Vein endothelial cell (primary cell): ENCODE results near the gene RNF5. TPM values are rescaled to one million over a fixed set of nuclear protein-coding genes. Genes with fewer than 3 reads are reported as not detected.

ENCODE experiments used
- small RNA-seq: library from RNA; depleted of rRNA; stranded (forward); fragments of <200 nt; gene quantifications from one replicate; pipeline ENCODE3, GENCODE V24; 2012
- total RNA-seq: library from RNA; depleted of rRNA; stranded (reverse); fragments of >200 nt; gene quantifications from 2 replicates; pipeline ENCODE4 v1.2.3, GENCODE V29; 2012

The RNF5 gene, protein sequence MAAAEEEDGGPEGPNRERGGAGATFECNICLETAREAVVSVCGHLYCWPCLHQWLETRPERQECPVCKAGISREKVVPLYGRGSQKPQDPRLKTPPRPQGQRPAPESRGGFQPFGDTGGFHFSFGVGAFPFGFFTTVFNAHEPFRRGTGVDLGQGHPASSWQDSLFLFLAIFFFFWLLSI
- 44.0 and 52.3 TPM in 2 replicates for total RNA-seq

DNA sequence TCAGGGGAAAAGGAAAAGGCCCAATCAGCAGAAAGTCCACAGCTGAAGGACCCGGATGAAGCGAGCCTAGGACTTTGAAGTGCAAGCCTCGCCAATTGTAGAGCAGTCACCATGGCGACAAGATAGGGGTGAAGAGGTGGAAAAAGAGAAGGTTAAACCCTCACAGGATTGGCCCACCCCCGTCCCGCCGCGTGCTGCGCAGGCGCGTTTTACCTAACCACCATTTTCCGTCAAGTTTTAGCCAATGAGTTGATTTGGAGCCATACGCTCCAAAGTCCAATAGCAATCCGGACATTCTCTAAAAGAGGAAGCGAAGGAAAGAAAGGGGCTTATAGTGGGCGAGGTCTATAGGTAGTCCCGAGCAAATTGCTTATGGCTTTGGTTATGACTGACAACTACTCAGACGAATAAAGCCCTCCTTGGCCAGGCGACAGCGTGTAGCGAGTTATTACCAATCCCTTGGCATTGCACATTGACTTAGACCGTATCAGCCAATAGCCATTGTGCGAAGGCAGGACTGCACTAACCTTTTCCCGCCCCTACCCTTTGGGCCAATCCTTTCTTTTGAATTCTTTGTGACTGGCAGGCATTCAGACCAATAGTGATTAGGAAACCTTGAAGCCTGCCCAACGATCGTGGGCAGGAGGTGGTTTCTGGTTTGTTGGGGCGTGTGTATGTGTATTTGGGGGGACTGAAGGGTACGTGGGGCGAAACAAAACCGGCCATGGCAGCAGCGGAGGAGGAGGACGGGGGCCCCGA is at the start of gene RNF5:
Gene RNF5, plus strand, starts transcription at position 618 of the 759 bp plus-strand sequence. Its CDS starts 107 bp downstream, at position 725.

DNA sequence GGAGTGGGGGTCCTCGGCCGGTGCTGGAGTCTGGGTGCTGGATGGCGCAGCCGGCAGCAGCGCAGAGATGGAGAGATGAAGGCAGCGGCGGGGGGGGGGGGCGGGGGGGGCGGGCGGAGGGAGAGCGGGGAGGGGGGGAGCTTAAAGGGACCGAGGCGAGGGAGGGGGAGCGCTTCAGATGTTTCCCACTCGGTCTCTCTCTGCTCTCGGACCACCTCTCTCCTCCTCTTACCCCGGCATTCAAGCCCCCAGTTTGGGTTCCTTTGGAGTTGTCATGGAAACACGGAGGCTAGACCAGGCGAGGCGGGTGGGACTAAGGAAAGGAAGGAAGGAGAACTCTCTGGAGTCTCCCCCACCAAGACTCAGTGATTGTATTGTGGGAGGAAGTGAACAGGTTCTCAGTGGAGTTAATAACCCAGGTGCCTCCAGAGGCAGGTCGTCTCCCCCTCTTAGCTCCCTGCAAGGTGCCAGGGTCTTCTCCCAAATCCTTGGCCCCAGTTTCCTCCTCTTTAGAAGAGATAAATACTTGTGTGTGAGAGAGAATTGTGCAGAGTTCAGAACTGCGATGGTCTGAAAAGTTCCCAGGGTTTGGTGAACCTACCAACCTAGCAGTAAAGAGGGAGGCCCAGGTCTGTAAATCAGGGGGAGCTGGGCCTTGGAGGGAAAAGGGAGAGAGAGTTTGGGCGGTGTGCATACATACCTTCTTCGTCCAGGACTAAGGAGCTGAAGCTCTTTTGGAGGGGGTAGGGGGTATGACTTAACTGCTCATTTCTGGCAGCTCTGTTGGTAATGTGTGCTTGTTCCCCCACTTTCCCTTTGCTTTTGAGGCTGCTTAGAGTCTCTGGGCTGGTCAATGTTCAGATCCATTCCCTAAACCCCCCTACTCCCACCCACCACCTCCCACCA is 26.1 kb upstream of the RNF5 start, which contains the start of gene PRRT1:
Gene PRRT1, minus strand, starts transcription at position 77 of the 906 bp plus-strand sequence. CDS start 112 bp downstream, outside the sequence.

DNA sequence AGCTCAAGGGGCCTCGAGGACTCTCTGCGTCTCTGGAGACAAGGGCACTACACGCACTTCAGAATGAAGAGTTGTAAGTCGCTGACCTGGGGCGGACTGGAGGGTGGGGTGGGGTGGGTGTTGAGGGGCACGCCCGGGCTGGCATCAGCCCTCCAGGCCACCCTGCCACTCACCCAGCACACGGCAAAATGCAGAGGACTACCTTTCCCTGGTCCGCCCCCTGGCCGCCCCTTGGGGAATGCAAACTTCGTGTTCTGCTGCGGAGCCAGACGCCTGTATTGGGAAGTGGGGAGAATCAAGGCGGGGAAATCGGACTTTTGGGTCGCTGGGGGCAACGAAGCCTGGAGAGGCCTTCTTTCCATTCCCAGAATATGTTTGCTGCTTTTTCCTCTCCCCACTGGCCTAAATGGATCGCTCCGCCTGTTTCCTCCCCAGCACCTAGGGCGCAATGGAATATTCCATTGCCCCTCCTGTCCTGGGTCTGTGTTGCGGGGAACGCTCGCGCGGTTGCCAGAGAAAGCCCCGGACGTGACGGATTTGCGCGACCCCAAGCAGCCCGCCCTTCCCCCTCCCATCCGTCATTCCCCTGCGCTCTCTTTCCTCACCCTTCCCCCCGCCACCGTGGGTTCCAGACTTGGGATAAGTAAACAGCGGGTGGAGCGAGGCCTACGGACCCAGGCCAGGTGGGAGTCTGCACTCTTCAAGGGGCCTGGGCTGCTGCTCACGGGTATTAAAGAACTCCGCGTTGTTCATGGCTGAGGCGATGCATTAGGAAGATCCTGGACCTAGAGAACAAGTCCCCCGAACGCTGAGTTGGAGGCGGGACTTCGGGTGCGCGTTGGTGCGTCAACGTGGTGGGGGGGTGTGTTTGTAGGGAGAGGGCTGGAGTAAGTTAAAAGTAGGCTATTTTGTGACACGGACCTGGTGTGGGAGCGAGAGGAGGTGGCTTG is 24.4 kb upstream of the RNF5 start, which contains the start of gene PPT2:
Gene PPT2, plus strand, starts transcription at position 578 of the 950 bp plus-strand sequence. CDS start 454 bp downstream, outside the sequence.

DNA sequence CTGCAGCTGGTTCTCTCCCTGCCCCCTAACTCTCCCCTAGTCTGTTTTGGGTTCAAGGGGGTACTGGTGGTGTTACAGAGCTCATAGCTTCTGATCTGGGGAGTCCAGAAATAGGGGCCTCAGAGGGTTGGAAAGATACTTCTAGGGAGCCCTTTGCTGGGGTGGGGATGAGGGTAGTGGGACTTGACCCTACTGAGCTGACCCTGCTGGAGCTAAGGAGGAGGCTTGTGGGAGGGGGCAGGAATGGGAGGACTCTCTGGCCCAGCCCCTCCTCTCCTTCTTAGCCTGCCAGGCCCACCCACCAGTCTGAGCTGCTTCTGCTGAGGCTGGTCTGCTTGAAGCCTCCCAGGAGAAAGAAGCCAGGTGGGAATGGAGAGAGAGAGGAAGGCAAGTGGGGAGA is 13.9 kb upstream of the RNF5 start, which contains the start of gene EGFL8:
Gene EGFL8, plus strand, starts transcription at position 301 of the 400 bp plus-strand sequence. CDS start 1,571 bp downstream, outside the sequence.

DNA sequence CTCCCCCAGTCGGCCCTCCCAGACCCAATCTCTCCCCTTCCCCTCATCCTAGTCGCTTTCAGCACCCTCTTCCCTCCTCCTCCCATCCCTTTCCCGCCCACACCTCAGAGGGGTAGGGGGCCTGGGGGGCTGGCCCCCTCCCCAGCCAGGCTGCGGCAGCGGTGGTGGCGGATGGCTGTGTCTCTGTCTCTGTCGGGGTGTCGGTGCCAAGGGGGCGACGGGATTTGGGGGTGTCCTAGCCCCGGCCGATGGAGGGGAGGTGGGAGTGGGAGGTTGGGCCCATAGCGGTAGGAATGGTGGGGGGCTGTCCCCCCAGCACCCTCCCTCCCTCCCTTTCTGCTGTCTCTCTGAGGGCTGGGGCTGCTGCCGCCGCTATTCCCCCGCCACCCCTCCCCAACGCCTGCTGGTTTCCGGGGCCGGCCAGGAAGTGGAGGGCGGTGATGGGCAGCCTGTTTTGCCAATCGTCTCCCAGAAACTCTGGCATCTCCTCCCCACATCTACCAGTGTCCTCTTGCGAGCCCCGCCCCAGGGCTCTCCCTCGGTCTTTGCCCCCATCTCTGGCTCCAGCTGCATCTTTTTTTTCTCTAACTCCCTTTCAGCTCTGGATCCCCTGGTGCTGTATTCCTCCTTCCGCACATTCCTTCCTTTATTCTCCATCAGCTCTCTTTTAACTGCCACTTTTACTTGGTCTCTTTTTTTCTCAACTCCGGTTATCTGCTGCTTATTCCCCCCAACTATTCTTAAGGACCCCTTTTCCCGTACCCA is 2.3 kb upstream of the RNF5 start, which contains the start of gene AGPAT1:
Gene AGPAT1, minus strand, starts transcription at position 374 of the 765 bp plus-strand sequence. CDS start 4,588 bp downstream, outside the sequence.

DNA sequence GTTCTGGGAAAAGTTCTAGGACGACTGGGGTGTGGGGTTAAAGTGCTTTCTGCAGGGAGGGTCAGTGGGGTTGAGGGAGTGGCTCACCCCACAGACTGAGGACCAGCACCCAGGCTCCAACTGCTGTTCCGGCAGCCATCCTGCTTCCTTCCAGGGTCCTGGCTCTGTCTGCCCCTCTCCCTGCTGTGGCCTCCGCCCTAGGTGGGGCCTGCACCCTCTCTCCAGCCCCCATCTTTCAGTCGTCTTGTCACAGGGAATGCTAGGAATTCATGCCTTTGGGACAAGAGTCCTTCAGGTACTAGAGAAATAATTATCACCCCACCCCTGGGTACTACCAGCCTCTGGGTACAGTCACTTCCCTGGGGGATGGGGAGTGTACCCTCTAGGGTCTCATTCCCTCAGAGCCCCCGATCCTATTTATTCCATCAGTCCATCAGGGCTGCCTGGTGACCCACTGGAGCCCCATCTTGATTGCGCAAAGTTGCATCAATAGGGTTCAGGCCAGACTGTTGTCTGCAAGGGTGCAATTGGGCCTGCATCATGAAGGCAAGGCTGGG is 6.0 kb downstream of the RNF5 start, which contains the start of gene AGER:
Gene AGER, minus strand, starts transcription at position 170 of the 557 bp plus-strand sequence. Its CDS starts 31 bp downstream, at position 139.

DNA sequence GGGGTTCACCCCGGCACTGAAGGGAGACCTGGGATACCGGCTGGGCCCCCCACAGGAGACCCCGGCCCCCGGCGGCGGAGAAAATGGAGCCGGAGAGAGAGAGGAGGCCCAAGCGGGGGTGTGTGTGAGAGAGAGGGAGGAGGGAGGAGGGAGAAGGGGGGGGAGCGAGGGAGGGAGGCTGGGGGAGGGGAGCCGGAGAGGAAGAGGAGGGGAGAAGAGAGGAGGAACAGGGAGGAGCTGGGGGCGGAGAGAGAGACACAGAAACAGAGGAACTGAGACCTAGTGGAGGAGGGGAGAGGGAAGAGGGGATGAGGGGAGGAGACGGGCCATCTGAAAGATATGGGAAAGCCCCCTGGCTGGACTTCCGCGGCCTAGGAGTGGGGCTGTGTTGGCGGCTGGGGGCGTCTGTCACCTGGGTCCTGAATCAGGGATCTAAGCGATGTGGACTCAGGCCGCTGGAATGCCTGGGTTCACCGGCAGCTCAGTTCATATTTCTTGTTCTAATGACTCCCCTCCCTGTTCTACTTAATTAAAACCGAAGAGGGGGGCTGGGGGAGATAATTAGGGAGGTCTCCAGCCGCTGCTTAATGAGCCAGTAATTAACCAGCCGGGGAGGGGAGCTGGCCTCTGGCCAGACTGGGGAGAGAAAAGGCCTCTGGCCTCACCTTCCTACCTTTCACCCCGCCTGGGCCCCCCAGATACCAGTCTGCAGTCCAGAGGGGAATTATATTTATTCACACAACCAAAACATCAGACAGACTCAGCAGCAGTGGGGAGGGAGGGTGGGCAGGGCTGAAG is 12.0 kb downstream of the RNF5 start, which contains the start of gene PBX2:
Gene PBX2, minus strand, starts transcription at position 149 of the 798 bp plus-strand sequence. CDS start 287 bp downstream, outside the sequence.

DNA sequence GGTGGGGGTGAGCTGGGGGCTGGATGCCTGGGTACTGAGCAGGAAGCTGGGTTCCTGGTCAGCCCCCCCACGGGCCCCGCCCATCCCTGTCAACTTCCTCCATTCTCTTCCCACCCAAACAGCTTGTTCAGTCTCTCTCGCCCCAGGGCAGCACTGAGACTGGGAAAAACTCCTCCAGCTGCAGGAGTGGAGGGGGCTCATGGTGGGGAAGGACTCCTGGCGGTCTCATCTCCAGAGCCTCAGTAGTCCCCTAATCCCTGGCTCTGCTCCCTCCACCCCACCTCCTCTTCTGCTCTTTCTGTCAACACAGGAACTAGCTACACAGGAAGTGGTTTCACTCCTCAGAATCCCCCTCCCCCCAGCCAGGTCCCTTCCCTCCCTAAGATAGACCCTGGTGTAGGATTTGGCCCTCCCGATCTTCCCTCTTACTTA is 14.4 kb downstream of the RNF5 start, which contains the start of gene GPSM3:
Gene GPSM3, minus strand, starts transcription at position 36 of the 432 bp plus-strand sequence. CDS start 130 bp downstream, outside the sequence.

DNA sequence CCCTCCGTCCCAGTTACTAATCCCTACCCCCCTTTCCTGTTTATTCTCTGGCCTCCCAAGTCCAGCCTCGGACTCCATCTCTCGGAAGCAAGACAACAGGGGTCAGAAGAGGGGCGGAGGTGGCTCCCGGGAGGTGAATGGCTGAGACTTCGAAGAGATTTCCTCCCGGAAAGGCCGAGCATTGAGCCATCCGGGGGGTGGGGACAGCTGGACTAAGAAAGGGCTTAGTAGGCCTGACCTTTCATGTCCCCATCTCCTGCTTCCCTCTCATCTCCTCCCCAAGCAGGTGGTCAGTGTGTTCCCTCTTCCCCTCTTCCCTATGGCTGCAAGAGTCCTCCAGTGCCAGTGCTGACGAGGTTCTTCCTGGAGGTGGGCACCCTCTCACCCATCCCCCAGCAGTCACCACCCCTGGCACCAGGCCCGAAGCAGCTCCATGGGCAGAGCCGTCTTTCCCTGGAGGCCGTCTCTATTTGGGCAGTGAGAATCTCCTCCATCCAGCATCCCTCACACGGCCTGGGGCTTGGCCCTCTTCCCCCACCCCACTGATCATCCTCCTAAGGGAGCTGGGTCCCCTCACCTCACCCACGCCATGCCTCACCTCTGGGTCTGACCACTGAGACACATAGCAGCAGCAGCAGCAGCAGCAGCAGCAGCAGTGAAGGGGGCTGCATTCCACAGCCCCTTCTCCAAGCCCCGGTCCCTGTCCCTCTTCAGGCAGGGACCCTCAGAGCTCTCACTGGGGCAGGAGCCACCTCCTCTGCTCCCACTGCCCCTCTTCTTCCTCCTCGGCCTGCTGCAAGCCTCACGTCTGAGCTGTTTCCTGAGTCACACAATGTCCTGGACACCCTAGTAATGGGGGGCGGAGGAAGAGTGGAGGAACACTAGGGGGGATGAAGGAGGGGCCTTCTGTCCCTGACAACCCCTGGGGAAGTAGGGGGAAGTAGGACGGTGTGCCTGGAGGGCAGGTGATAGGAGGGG is 45.3 kb downstream of the RNF5 start, which contains the start of gene NOTCH4:
Gene NOTCH4, minus strand, starts transcription at position 810 of the 978 bp plus-strand sequence. Its CDS starts 139 bp downstream, at position 671.

Small RNA genes lying within 50 kb of the gene (small RNA-seq; reads per million reads assigned to genes)
- gene AL662884.1 (not detected), gene MIR6833 (not detected)

Other genes with a start within 250 kb of the RNF5 start
- gene CFB, start 232.3 kb upstream of the RNF5 start, total RNA-seq: 0.98 and 1.2 TPM in 2 replicates
- 94.7 and 131 TPM in 2 replicates for gene NELFE, start 219.4 kb upstream of the RNF5 start, total RNA-seq
- gene SKIC2, start 219.2 kb upstream of the RNF5 start, total RNA-seq: 49.4 and 58.1 TPM in 2 replicates
- 13.1 and 15.2 TPM in 2 replicates for gene DXO, start 206.3 kb upstream of the RNF5 start, total RNA-seq
- 0.96 and 3.3 TPM in 2 replicates for gene C4A, start 196.3 kb upstream of the RNF5 start, total RNA-seq
- gene C4B, start 163.6 kb upstream of the RNF5 start, total RNA-seq: 0.33 and 0.76 TPM in 2 replicates
- under 0.01 TPM in 1 of 2 replicates, not detected in the other for gene CYP21A2, start 140.0 kb upstream of the RNF5 start, total RNA-seq
- 2.1 and 4.2 TPM in 2 replicates for gene TNXB, start 69.1 kb upstream of the RNF5 start, total RNA-seq
- 34.9 and 37.0 TPM in 2 replicates for gene ATF6B, start 50.2 kb upstream of the RNF5 start, total RNA-seq
- 7.4 and 9.5 TPM in 2 replicates for gene FKBPL, start 48.1 kb upstream of the RNF5 start, total RNA-seq
- not detected in 2 replicates for gene PRRT1, start 26.5 kb upstream of the RNF5 start, total RNA-seq
- gene PPT2, start 24.3 kb upstream of the RNF5 start, total RNA-seq: 13.5 and 81.7 TPM in 2 replicates
- 0.96 and 3.6 TPM in 2 replicates for gene EGFL8, start 13.8 kb upstream of the RNF5 start, total RNA-seq
- 20.0 and 32.3 TPM in 2 replicates for gene AGPAT1, start 2.3 kb upstream of the RNF5 start, total RNA-seq
- 0.48 TPM in 1 of 2 replicates, not detected in the other for gene AGER, start 5.8 kb downstream of the RNF5 start, total RNA-seq
- 43.5 and 53.6 TPM in 2 replicates for gene PBX2, start 11.8 kb downstream of the RNF5 start, total RNA-seq
- 9.8 and 18.0 TPM in 2 replicates for gene GPSM3, start 14.2 kb downstream of the RNF5 start, total RNA-seq
- gene NOTCH4, start 45.7 kb downstream of the RNF5 start, total RNA-seq: 53.6 and 68.6 TPM in 2 replicates
- not detected in 2 replicates for gene TSBP1, start 193.5 kb downstream of the RNF5 start, total RNA-seq
- not detected in 2 replicates for gene BTNL2, start 228.8 kb downstream of the RNF5 start, total RNA-seq